ENCODE measurements around the gene NFIC.

GRCh38 chr19:3375221-3376090 is 9.1 kb downstream of the NFIC start:
- TF ChIP-seq EP300 (IDR thresholded peaks at IDR 0.05; ENCODE audit: borderline replicate concordance) = no peak
- no peak for TF ChIP-seq TCF12 (IDR thresholded peaks at IDR 0.05; ENCODE audit: low read depth)
- TF ChIP-seq FOXM1 (IDR thresholded peaks at IDR 0.05; ENCODE audit: borderline replicate concordance, low read depth) = no peak
- TF ChIP-seq MAX (IDR thresholded peaks at IDR 0.05) = no peak
- TF ChIP-seq REST (IDR thresholded peaks at IDR 0.05; ENCODE audit: low read depth) = no peak
- no peak for TF ChIP-seq EGR1 (IDR thresholded peaks at IDR 0.05)
- no peak for TF ChIP-seq CEBPB (IDR thresholded peaks at IDR 0.05)
- no peak for TF ChIP-seq RAD21 (IDR thresholded peaks at IDR 0.05; ENCODE audit: low read depth)
- TF ChIP-seq CREB1 (IDR thresholded peaks at IDR 0.05; ENCODE audit: low read depth) = no peak
- no peak for TF ChIP-seq YY1 (IDR thresholded peaks at IDR 0.05; ENCODE audit: low read depth)
- TF ChIP-seq TAF1 (IDR thresholded peaks at IDR 0.05; ENCODE audit: low read depth) = no peak
- no peak for TF ChIP-seq USF1 (IDR thresholded peaks at IDR 0.05)

Data from Ishikawa (cell line).